HCT116 (cell line): ENCODE data around the gene PRKAB2. TPM values are rescaled to one million over a fixed set of nuclear protein-coding genes. Genes with fewer than 3 reads are reported as not detected.

Experiments
- ATAC-seq: fragments of 200-7000 bp; cut with Tn5 transposase; 2 replicates; pipeline ENCODE4 v1.9.1; 2020; ENCODE audit warnings: mild to moderate bottlenecking, moderate library complexity
- BruUV-seq: library from RNA; stranded (reverse); fragments of 400-500 nt; replicated peaks from 2 replicates; lab custom pipeline; 2021; lab: Mats Ljungman, UMichigan
- CTCF ChIA-PET: fragments of 300-600 bp; sonication (Branson Sonifier 250); formaldehyde crosslinking; loops from one replicate; lab custom pipeline; 2021; ENCODE audit warnings: antibody characterized with exemption; lab: Charles Lee
- POLR2A ChIA-PET: fragments of 300-600, 350-600 bp; sonication (Branson Sonifier 250); formaldehyde crosslinking; loops from one replicate; lab custom pipeline; 2021; ENCODE audit warnings: antibody characterized with exemption; lab: Charles Lee
- RAD21 ChIA-PET, 2 experiments: fragments of 300-600 bp; sonication (Branson Sonifier 250); formaldehyde crosslinking; loops; one replicate each; lab custom pipeline; 2023; ENCODE audit warnings: low total read pairs in 2 of 2; ENCODE audit not compliant: uncharacterized antibody in 2 of 2, unreplicated experiment in 2 of 2, low non-redundant PET in 1 of 2; lab: Charles Lee
- DNase-seq: peaks from one replicate; pipeline ENCODE4 v3.0.0-alpha.2; 2010; ENCODE audit warnings: low read depth, low spot score
- H2AFZ ChIP-seq: fragments of 200-600 bp; shearing (Covaris generic), sonication (generic); 2 replicates; pipeline ENCODE4 v1.6.1; 2017; ENCODE audit warnings: low read depth, mixed run types, mixed read lengths, antibody characterized with exemption, low read length; ENCODE audit not compliant: poor library complexity, severe bottlenecking
- H3K27ac ChIP-seq: 2 replicates; pipeline ENCODE4 v1.5.1; 2012; ENCODE audit warnings: low read depth, low read length
- H3K27me3 ChIP-seq: fragments of 200-600 bp; sonication (generic); 2 replicates; pipeline ENCODE4 v1.6.1; 2016; ENCODE audit warnings: mixed run types, low read length, mixed read lengths; ENCODE audit not compliant: insufficient read depth
- H3K36me3 ChIP-seq, 2 experiments: fragments of 200-500 bp in 1 of 2; fragments of 200-600 bp in 1 of 2; sonication (Bioruptor generic) in 1 of 2; sonication (generic) in 1 of 2; 2 replicates each; pipeline versions ENCODE4 v1.5.1 to v1.6.1; 2014 to 2016; ENCODE audit warnings: low read length in 2 of 2, inconsistent platforms in 1 of 2, mixed read lengths in 1 of 2, mixed run types in 1 of 2; ENCODE audit not compliant: insufficient read depth in 2 of 2, control insufficient read depth in 1 of 2
- H3K4me1 ChIP-seq, 2 experiments: fragments of 200-600 bp in 1 of 2; sonication (generic) in 1 of 2; 2 replicates each; pipeline versions ENCODE4 v1.5.1 to v1.6.1; 2012 to 2017; ENCODE audit warnings: low read length in 2 of 2, inconsistent platforms in 1 of 2, mild to moderate bottlenecking in 1 of 2, mixed read lengths in 1 of 2, mixed run types in 1 of 2, moderate library complexity in 1 of 2; ENCODE audit not compliant: insufficient read depth in 2 of 2, control insufficient read depth in 1 of 2
- H3K4me2 ChIP-seq: fragments of 200-600 bp; sonication (generic); 2 replicates; pipeline ENCODE4 v1.6.1; 2017; ENCODE audit warnings: mixed run types, low read length, mixed read lengths
- H3K4me3 ChIP-seq, 2 experiments: fragments of 200-600 bp in 1 of 2; sonication (generic) in 1 of 2; replicated peaks in 1 of 2; 2 replicates each; pipeline ENCODE4 v1.5.1; 2011 to 2016; ENCODE audit warnings: low read length in 2 of 2, control low read depth in 1 of 2, low read depth in 1 of 2, mild to moderate bottlenecking in 1 of 2, mixed read lengths in 1 of 2, mixed run types in 1 of 2
- H3K79me2 ChIP-seq: fragments of 200-600 bp; sonication (generic); 2 replicates; pipeline ENCODE4 v1.6.1; 2017; ENCODE audit warnings: mild to moderate bottlenecking, mixed run types, low read length, moderate library complexity, mixed read lengths; ENCODE audit not compliant: insufficient read depth
- H3K9ac ChIP-seq: fragments of 200-600 bp; sonication (generic); 2 replicates; pipeline ENCODE4 v1.6.1; 2016; ENCODE audit warnings: low read length, mixed read lengths
- H3K9me2 ChIP-seq: fragments of 200-600 bp; sonication (generic), shearing (Covaris generic); 2 replicates; pipeline ENCODE4 v1.6.1; 2017; ENCODE audit warnings: mixed run types, mild to moderate bottlenecking, moderate library complexity; ENCODE audit not compliant: insufficient read depth
- H3K9me3 ChIP-seq, 2 experiments: fragments of 200-500 bp in 1 of 2; fragments of 200-600 bp in 1 of 2; sonication (Bioruptor generic) in 1 of 2; sonication (generic) in 1 of 2; 2 replicates each; pipeline ENCODE4 v1.6.1; 2014 to 2017; ENCODE audit warnings: low read length in 2 of 2, mixed read lengths in 2 of 2, inconsistent platforms in 1 of 2, low read depth in 1 of 2, mild to moderate bottlenecking in 1 of 2, mixed run types in 1 of 2, moderate library complexity in 1 of 2; ENCODE audit not compliant: control insufficient read depth in 1 of 2, insufficient read depth in 1 of 2
- H4K20me1 ChIP-seq: fragments of 200-600 bp; sonication (generic), shearing (Covaris generic); 2 replicates; pipeline ENCODE4 v1.6.1; 2017; ENCODE audit warnings: mixed run types, mild to moderate bottlenecking, moderate library complexity; ENCODE audit not compliant: insufficient read depth
- CBX3 ChIP-seq: IDR thresholded peaks from 2 replicates; pipeline ENCODE4 v1.6.1; 2012; ENCODE audit warnings: low read depth
- EGR1 ChIP-seq: IDR thresholded peaks from 2 replicates; pipeline ENCODE4 v1.6.1; 2012; ENCODE audit warnings: low read depth
- EZH2 ChIP-seq: fragments of 200-600 bp; sonication (generic); IDR thresholded peaks from 2 replicates; pipeline ENCODE4 v1.6.1; 2017; ENCODE audit warnings: antibody characterized with exemption, mixed run types
- JUND ChIP-seq: IDR thresholded peaks from 2 replicates; pipeline ENCODE4 v1.6.1; 2012
- POLR2A ChIP-seq: IDR thresholded peaks from 2 replicates; pipeline ENCODE4 v1.7.0; 2011; ENCODE audit warnings: borderline replicate concordance; ENCODE audit not compliant: insufficient read depth, insufficient read length; ENCODE audit errors: extremely low read depth
- POLR2AphosphoS5 ChIP-seq: IDR thresholded peaks from 2 replicates; pipeline ENCODE4 v1.6.1; 2011; ENCODE audit warnings: mild to moderate bottlenecking, low read depth, low read length, moderate library complexity
- RAD21 ChIP-seq: IDR thresholded peaks from 2 replicates; pipeline ENCODE4 v1.6.1; 2012; ENCODE audit warnings: low read depth, mild to moderate bottlenecking
- SIN3A ChIP-seq: IDR thresholded peaks from 2 replicates; pipeline ENCODE4 v1.6.1; 2012; ENCODE audit warnings: low read depth
- SRF ChIP-seq: IDR thresholded peaks from 2 replicates; pipeline ENCODE4 v1.6.1; 2012; ENCODE audit warnings: low read depth
- TCF7L2 ChIP-seq: IDR thresholded peaks from 2 replicates; pipeline ENCODE4 v1.7.0; 2011; ENCODE audit warnings: borderline replicate concordance, inconsistent platforms; ENCODE audit not compliant: insufficient read depth, insufficient read length; ENCODE audit errors: extremely low read depth
- YY1 ChIP-seq: IDR thresholded peaks from 2 replicates; pipeline ENCODE4 v1.6.1; 2011; ENCODE audit warnings: low read length, low read depth, moderate library complexity, mild to moderate bottlenecking; ENCODE audit not compliant: insufficient replicate concordance; ENCODE audit errors: extremely low read depth
- ZFX ChIP-seq: fragments of 450-650 bp; IDR thresholded peaks from 2 replicates; pipeline ENCODE4 v1.6.1; 2017
- ZNF274 ChIP-seq: fragments of 200-500 bp; sonication (Bioruptor generic); IDR thresholded peaks from 2 replicates; pipeline ENCODE4 v1.6.1; 2014; ENCODE audit warnings: mild to moderate bottlenecking, low read depth, low read length, inconsistent platforms
- intact Hi-C: fragments of 100-400 bp; cut with micrococcal nuclease; formaldehyde crosslinking; loops from 2 replicates; pipeline ENCODE4 v1.10.0; 2022
- total RNA-seq: library from RNA; stranded (reverse); gene quantifications from one replicate; pipeline ENCODE4 v1.2.1, GENCODE V29; 2021; ENCODE audit not compliant: unreplicated experiment
- TF ChIP-seq, protein P1 (sequence below): IDR thresholded peaks from 2 replicates; pipeline ENCODE4 v1.6.1; 2012; ENCODE audit warnings: low read depth
- TF ChIP-seq, protein P2 (sequence below): IDR thresholded peaks from 2 replicates; pipeline ENCODE4 v1.6.1; 2011; ENCODE audit warnings: mild to moderate bottlenecking, low read length, moderate library complexity; ENCODE audit not compliant: insufficient replicate concordance; ENCODE audit errors: extremely low read depth
- TF ChIP-seq, protein P3 (sequence below): IDR thresholded peaks from 2 replicates; pipeline ENCODE4 v1.6.1; 2012
- TF ChIP-seq, protein P4 (sequence below): IDR thresholded peaks from 2 replicates; pipeline ENCODE4 v1.6.1; 2012
- TF ChIP-seq, protein P5 (sequence below), 3 experiments: fragments of 200-600 bp in 1 of 3; sonication (generic) in 1 of 3; IDR thresholded peaks in 2 of 3; conservative IDR thresholded peaks in 1 of 3; 2 replicates each; pipeline ENCODE4 v1.5.1; 2012 to 2017; ENCODE audit warnings: low read depth in 2 of 3, low read length in 2 of 3, antibody characterized with exemption in 1 of 3, borderline replicate concordance in 1 of 3, control low read depth in 1 of 3, mild to moderate bottlenecking in 1 of 3, mixed read lengths in 1 of 3, mixed run types in 1 of 3, moderate library complexity in 1 of 3; ENCODE audit not compliant: insufficient read depth in 1 of 3

PRKAB2 gene
- total RNA-seq, 1 experiment from 2014 or later: 10.9 TPM

DNA sequence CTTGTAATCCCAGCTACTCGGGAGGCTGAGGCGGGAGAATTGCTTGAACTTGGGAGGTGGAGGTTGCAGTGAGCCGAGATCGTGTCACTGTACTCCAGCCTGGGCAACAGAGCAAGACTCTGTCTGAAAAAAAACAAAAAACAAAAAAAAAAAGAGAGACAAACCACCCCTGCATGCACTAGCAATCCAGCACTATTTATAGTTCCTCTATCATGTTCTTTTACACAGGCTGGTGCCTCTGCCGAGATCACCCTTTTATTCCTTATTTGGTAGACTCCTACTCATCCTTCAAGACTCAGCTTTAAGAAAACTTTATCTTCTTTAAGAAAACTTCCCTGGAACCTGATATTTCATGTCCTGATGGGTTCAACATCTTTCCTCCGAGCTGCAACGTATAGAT, 42.1 kb upstream of the PRKAB2 start:
- Histone ChIP-seq H3K27ac (no peak overlapping the region), H3K9me3 (no peaks in the 10 kb centered on the region), H4K20me1 (no peaks in the 10 kb centered on the region), H3K9ac (no peak overlapping the region), H3K79me2 (no peaks in the 10 kb centered on the region), H3K27me3 (no peaks in the 10 kb centered on the region), H3K4me2 (no peak overlapping the region), H3K4me1 (0 out of 4 replicates have a peak, but pooled peaks cover 0 to 3% of the 10 kb centered on the region in 2 experiments), H3K9me2 (no peaks in the 10 kb centered on the region), H2AFZ (no peak overlapping the region), H3K36me3 (no peaks in the 10 kb centered on the region), H3K4me3 (no peak overlapping the region)
- intact Hi-C loops: no loop called here
- CTCF ChIA-PET: no interaction called here
- no peak for ATAC-seq
- TF ChIP-seq POLR2AphosphoS5 (no peak), ZNF274 (no peak), SRF (no peak), RAD21 (no peak), YY1 (no peak), CBX3 (no peak), POLR2A (no peak), JUND (no peak), ZFX (no peak), SIN3A (no peak), EGR1 (no peak), TCF7L2 (no peak), EZH2 (no peak)
- TF ChIP-seq, protein P1, sequence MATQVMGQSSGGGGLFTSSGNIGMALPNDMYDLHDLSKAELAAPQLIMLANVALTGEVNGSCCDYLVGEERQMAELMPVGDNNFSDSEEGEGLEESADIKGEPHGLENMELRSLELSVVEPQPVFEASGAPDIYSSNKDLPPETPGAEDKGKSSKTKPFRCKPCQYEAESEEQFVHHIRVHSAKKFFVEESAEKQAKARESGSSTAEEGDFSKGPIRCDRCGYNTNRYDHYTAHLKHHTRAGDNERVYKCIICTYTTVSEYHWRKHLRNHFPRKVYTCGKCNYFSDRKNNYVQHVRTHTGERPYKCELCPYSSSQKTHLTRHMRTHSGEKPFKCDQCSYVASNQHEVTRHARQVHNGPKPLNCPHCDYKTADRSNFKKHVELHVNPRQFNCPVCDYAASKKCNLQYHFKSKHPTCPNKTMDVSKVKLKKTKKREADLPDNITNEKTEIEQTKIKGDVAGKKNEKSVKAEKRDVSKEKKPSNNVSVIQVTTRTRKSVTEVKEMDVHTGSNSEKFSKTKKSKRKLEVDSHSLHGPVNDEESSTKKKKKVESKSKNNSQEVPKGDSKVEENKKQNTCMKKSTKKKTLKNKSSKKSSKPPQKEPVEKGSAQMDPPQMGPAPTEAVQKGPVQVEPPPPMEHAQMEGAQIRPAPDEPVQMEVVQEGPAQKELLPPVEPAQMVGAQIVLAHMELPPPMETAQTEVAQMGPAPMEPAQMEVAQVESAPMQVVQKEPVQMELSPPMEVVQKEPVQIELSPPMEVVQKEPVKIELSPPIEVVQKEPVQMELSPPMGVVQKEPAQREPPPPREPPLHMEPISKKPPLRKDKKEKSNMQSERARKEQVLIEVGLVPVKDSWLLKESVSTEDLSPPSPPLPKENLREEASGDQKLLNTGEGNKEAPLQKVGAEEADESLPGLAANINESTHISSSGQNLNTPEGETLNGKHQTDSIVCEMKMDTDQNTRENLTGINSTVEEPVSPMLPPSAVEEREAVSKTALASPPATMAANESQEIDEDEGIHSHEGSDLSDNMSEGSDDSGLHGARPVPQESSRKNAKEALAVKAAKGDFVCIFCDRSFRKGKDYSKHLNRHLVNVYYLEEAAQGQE: no peak
- TF ChIP-seq, protein P2, sequence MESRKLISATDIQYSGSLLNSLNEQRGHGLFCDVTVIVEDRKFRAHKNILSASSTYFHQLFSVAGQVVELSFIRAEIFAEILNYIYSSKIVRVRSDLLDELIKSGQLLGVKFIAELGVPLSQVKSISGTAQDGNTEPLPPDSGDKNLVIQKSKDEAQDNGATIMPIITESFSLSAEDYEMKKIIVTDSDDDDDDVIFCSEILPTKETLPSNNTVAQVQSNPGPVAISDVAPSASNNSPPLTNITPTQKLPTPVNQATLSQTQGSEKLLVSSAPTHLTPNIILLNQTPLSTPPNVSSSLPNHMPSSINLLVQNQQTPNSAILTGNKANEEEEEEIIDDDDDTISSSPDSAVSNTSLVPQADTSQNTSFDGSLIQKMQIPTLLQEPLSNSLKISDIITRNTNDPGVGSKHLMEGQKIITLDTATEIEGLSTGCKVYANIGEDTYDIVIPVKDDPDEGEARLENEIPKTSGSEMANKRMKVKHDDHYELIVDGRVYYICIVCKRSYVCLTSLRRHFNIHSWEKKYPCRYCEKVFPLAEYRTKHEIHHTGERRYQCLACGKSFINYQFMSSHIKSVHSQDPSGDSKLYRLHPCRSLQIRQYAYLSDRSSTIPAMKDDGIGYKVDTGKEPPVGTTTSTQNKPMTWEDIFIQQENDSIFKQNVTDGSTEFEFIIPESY: no peak
- TF ChIP-seq, protein P3, sequence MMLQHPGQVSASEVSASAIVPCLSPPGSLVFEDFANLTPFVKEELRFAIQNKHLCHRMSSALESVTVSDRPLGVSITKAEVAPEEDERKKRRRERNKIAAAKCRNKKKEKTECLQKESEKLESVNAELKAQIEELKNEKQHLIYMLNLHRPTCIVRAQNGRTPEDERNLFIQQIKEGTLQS: no peak
- TF ChIP-seq, protein P4, sequence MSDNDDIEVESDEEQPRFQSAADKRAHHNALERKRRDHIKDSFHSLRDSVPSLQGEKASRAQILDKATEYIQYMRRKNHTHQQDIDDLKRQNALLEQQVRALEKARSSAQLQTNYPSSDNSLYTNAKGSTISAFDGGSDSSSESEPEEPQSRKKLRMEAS: no peak
- TF ChIP-seq, protein P5, sequence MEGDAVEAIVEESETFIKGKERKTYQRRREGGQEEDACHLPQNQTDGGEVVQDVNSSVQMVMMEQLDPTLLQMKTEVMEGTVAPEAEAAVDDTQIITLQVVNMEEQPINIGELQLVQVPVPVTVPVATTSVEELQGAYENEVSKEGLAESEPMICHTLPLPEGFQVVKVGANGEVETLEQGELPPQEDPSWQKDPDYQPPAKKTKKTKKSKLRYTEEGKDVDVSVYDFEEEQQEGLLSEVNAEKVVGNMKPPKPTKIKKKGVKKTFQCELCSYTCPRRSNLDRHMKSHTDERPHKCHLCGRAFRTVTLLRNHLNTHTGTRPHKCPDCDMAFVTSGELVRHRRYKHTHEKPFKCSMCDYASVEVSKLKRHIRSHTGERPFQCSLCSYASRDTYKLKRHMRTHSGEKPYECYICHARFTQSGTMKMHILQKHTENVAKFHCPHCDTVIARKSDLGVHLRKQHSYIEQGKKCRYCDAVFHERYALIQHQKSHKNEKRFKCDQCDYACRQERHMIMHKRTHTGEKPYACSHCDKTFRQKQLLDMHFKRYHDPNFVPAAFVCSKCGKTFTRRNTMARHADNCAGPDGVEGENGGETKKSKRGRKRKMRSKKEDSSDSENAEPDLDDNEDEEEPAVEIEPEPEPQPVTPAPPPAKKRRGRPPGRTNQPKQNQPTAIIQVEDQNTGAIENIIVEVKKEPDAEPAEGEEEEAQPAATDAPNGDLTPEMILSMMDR (IDR thresholded peaks at IDR 0.05 in 2 of 3, conservative IDR thresholded peaks at IDR 0.05 in 1 of 3; ENCODE audit: borderline replicate concordance in 1 of 3, insufficient read depth in 1 of 3, low read depth in 2 of 3, low read length in 2 of 3): no peak
- no TSS peak for BruUV-seq
- no peak for DNase-seq
- POLR2A ChIA-PET: no interaction called here
- RAD21 ChIA-PET: no interaction called here
